HCT116 (cell line): ENCODE results near the gene HNRNPDL. TPM values are rescaled to one million over a fixed set of nuclear protein-coding genes. Genes with fewer than 3 reads are reported as not detected.
"Not testable (repeated sequence)": the region's sequence is repeated elsewhere in the genome, so short reads cannot be mapped to it uniquely, and the experiment has no call there.

Source experiments
- ATAC-seq: fragments of 200-7000 bp; cut with Tn5 transposase; 2 replicates; pipeline ENCODE4 v1.9.1; 2020; ENCODE audit warnings: mild to moderate bottlenecking, moderate library complexity
- BruUV-seq: library from RNA; stranded (reverse); fragments of 400-500 nt; replicated peaks from 2 replicates; lab custom pipeline; 2021; lab: Mats Ljungman, UMichigan
- CTCF ChIA-PET: fragments of 300-600 bp; sonication (Branson Sonifier 250); formaldehyde crosslinking; loops from one replicate; lab custom pipeline; 2021; ENCODE audit warnings: antibody characterized with exemption; lab: Charles Lee
- POLR2A ChIA-PET: fragments of 300-600, 350-600 bp; sonication (Branson Sonifier 250); formaldehyde crosslinking; loops from one replicate; lab custom pipeline; 2021; ENCODE audit warnings: antibody characterized with exemption; lab: Charles Lee
- RAD21 ChIA-PET, 2 experiments: fragments of 300-600 bp; sonication (Branson Sonifier 250); formaldehyde crosslinking; loops; one replicate each; lab custom pipeline; 2023; ENCODE audit warnings: low total read pairs in 2 of 2; ENCODE audit not compliant: uncharacterized antibody in 2 of 2, unreplicated experiment in 2 of 2, low non-redundant PET in 1 of 2; lab: Charles Lee
- DNase-seq: peaks from one replicate; pipeline ENCODE4 v3.0.0-alpha.2; 2010; ENCODE audit warnings: low read depth, low spot score
- H2AFZ ChIP-seq: fragments of 200-600 bp; shearing (Covaris generic), sonication (generic); 2 replicates; pipeline ENCODE4 v1.6.1; 2017; ENCODE audit warnings: low read depth, mixed run types, mixed read lengths, antibody characterized with exemption, low read length; ENCODE audit not compliant: poor library complexity, severe bottlenecking
- H3K27ac ChIP-seq: 2 replicates; pipeline ENCODE4 v1.5.1; 2012; ENCODE audit warnings: low read depth, low read length
- H3K27me3 ChIP-seq: fragments of 200-600 bp; sonication (generic); 2 replicates; pipeline ENCODE4 v1.6.1; 2016; ENCODE audit warnings: mixed run types, low read length, mixed read lengths; ENCODE audit not compliant: insufficient read depth
- H3K36me3 ChIP-seq, 2 experiments: fragments of 200-500 bp in 1 of 2; fragments of 200-600 bp in 1 of 2; sonication (Bioruptor generic) in 1 of 2; sonication (generic) in 1 of 2; 2 replicates each; pipeline versions ENCODE4 v1.5.1 to v1.6.1; 2014 to 2016; ENCODE audit warnings: low read length in 2 of 2, inconsistent platforms in 1 of 2, mixed read lengths in 1 of 2, mixed run types in 1 of 2; ENCODE audit not compliant: insufficient read depth in 2 of 2, control insufficient read depth in 1 of 2
- H3K4me1 ChIP-seq, 2 experiments: fragments of 200-600 bp in 1 of 2; sonication (generic) in 1 of 2; 2 replicates each; pipeline versions ENCODE4 v1.5.1 to v1.6.1; 2012 to 2017; ENCODE audit warnings: low read length in 2 of 2, inconsistent platforms in 1 of 2, mild to moderate bottlenecking in 1 of 2, mixed read lengths in 1 of 2, mixed run types in 1 of 2, moderate library complexity in 1 of 2; ENCODE audit not compliant: insufficient read depth in 2 of 2, control insufficient read depth in 1 of 2
- H3K4me2 ChIP-seq: fragments of 200-600 bp; sonication (generic); 2 replicates; pipeline ENCODE4 v1.6.1; 2017; ENCODE audit warnings: mixed run types, low read length, mixed read lengths
- H3K4me3 ChIP-seq, 2 experiments: fragments of 200-600 bp in 1 of 2; sonication (generic) in 1 of 2; replicated peaks in 1 of 2; 2 replicates each; pipeline ENCODE4 v1.5.1; 2011 to 2016; ENCODE audit warnings: low read length in 2 of 2, control low read depth in 1 of 2, low read depth in 1 of 2, mild to moderate bottlenecking in 1 of 2, mixed read lengths in 1 of 2, mixed run types in 1 of 2
- H3K79me2 ChIP-seq: fragments of 200-600 bp; sonication (generic); 2 replicates; pipeline ENCODE4 v1.6.1; 2017; ENCODE audit warnings: mild to moderate bottlenecking, mixed run types, low read length, moderate library complexity, mixed read lengths; ENCODE audit not compliant: insufficient read depth
- H3K9ac ChIP-seq: fragments of 200-600 bp; sonication (generic); 2 replicates; pipeline ENCODE4 v1.6.1; 2016; ENCODE audit warnings: low read length, mixed read lengths
- H3K9me2 ChIP-seq: fragments of 200-600 bp; sonication (generic), shearing (Covaris generic); 2 replicates; pipeline ENCODE4 v1.6.1; 2017; ENCODE audit warnings: mixed run types, mild to moderate bottlenecking, moderate library complexity; ENCODE audit not compliant: insufficient read depth
- H3K9me3 ChIP-seq, 2 experiments: fragments of 200-500 bp in 1 of 2; fragments of 200-600 bp in 1 of 2; sonication (Bioruptor generic) in 1 of 2; sonication (generic) in 1 of 2; 2 replicates each; pipeline ENCODE4 v1.6.1; 2014 to 2017; ENCODE audit warnings: low read length in 2 of 2, mixed read lengths in 2 of 2, inconsistent platforms in 1 of 2, low read depth in 1 of 2, mild to moderate bottlenecking in 1 of 2, mixed run types in 1 of 2, moderate library complexity in 1 of 2; ENCODE audit not compliant: control insufficient read depth in 1 of 2, insufficient read depth in 1 of 2
- H4K20me1 ChIP-seq: fragments of 200-600 bp; sonication (generic), shearing (Covaris generic); 2 replicates; pipeline ENCODE4 v1.6.1; 2017; ENCODE audit warnings: mixed run types, mild to moderate bottlenecking, moderate library complexity; ENCODE audit not compliant: insufficient read depth
- FOSL1 ChIP-seq: IDR thresholded peaks from 2 replicates; pipeline ENCODE4 v1.6.1; 2012; ENCODE audit warnings: low read depth
- JUND ChIP-seq: IDR thresholded peaks from 2 replicates; pipeline ENCODE4 v1.6.1; 2012
- SIN3A ChIP-seq: IDR thresholded peaks from 2 replicates; pipeline ENCODE4 v1.6.1; 2012; ENCODE audit warnings: low read depth
- SRF ChIP-seq: IDR thresholded peaks from 2 replicates; pipeline ENCODE4 v1.6.1; 2012; ENCODE audit warnings: low read depth
- TCF7L2 ChIP-seq: IDR thresholded peaks from 2 replicates; pipeline ENCODE4 v1.7.0; 2011; ENCODE audit warnings: borderline replicate concordance, inconsistent platforms; ENCODE audit not compliant: insufficient read depth, insufficient read length; ENCODE audit errors: extremely low read depth
- YY1 ChIP-seq: IDR thresholded peaks from 2 replicates; pipeline ENCODE4 v1.6.1; 2011; ENCODE audit warnings: low read length, low read depth, moderate library complexity, mild to moderate bottlenecking; ENCODE audit not compliant: insufficient replicate concordance; ENCODE audit errors: extremely low read depth
- ZNF274 ChIP-seq: fragments of 200-500 bp; sonication (Bioruptor generic); IDR thresholded peaks from 2 replicates; pipeline ENCODE4 v1.6.1; 2014; ENCODE audit warnings: mild to moderate bottlenecking, low read depth, low read length, inconsistent platforms
- intact Hi-C: fragments of 100-400 bp; cut with micrococcal nuclease; formaldehyde crosslinking; loops from 2 replicates; pipeline ENCODE4 v1.10.0; 2022
- total RNA-seq: library from RNA; stranded (reverse); gene quantifications from one replicate; pipeline ENCODE4 v1.2.1, GENCODE V29; 2021; ENCODE audit not compliant: unreplicated experiment
- TF ChIP-seq, protein P1 (sequence below): IDR thresholded peaks from 2 replicates; pipeline ENCODE4 v1.6.1; 2011; ENCODE audit warnings: mild to moderate bottlenecking, low read length, moderate library complexity; ENCODE audit not compliant: insufficient replicate concordance; ENCODE audit errors: extremely low read depth
- TF ChIP-seq, protein P2 (sequence below), 3 experiments: fragments of 200-600 bp in 1 of 3; sonication (generic) in 1 of 3; IDR thresholded peaks in 2 of 3; conservative IDR thresholded peaks in 1 of 3; 2 replicates each; pipeline ENCODE4 v1.5.1; 2012 to 2017; ENCODE audit warnings: low read depth in 2 of 3, low read length in 2 of 3, antibody characterized with exemption in 1 of 3, borderline replicate concordance in 1 of 3, control low read depth in 1 of 3, mild to moderate bottlenecking in 1 of 3, mixed read lengths in 1 of 3, mixed run types in 1 of 3, moderate library complexity in 1 of 3; ENCODE audit not compliant: insufficient read depth in 1 of 3

Gene HNRNPDL
- total RNA-seq, 1 experiment from 2014 or later = 206 TPM

DNA sequence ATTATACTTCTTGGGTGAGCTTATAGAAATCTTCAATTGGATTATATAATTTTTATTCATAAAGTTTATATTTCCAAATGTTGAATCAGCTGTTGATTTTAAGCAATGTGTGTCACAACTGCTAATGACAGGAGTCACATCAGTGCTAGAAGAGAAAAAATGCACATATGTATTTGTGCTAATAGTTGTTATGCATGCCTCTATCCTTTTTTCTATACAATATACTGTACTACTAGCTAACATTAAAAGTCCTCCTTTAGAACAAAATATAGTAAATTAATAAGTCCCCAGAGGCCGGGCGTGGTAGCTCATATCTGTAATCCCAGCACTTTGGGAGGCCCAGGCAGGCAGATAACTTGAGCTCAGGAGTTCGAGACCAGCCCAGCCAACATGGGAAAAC, 32.7 kb downstream of the HNRNPDL start:
- H3K9ac ChIP-seq = no peak overlapping the region
- no peak overlapping the region for H2AFZ ChIP-seq
- H3K79me2 ChIP-seq = no peaks in the 10 kb centered on the region
- H3K27ac ChIP-seq = no peak overlapping the region
- ChIA-PET RAD21 (no interaction called here), CTCF (no interaction called here)
- no peak for ATAC-seq
- no peaks in the 10 kb centered on the region for H3K9me3 ChIP-seq
- H3K4me2 ChIP-seq = no peak overlapping the region
- H3K27me3 ChIP-seq = no peaks in the 10 kb centered on the region
- intact Hi-C loops = no loop called here
- H3K4me1 ChIP-seq = peaks cover 0 to 7% of the 10 kb centered on the region in 2 experiments; a peak in 2 of 4 replicates
- TF ChIP-seq FOSL1 (no peak), TCF7L2 (no peak)
- TF ChIP-seq, all 23 proteins: peak for 0
- H4K20me1 ChIP-seq = no peaks in the 10 kb centered on the region
- POLR2A ChIA-PET = interaction anchor here (1.0 kb wide), 1 partner anchor 9 kb away, joined by 3 read pairs; no protein-coding TSS in a partner anchor
- no peaks in the 10 kb centered on the region for H3K9me2 ChIP-seq
- DNase-seq = no peak
- no peak overlapping the region for H3K4me3 ChIP-seq
- H3K36me3 ChIP-seq = no peaks in the 10 kb centered on the region
- no TSS peak for BruUV-seq

DNA sequence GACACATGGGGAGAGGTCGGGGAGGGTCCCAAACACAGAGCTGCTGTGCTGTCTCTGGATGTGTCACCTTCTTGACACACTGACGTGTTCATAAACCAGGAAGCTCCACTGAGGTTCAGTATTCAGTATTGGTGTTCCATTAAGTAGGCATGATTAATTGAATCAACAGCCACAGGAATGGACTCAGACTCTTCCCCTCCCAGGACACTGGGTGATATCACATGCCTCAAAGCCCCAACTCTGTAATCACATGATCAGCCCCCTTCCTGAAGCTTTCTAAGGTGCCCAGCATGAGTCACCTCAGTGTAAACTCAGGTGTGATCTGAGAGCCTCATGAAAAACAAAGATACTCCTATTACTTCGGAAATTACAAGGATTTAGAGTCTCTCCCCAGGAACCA, 35.4 kb downstream of the HNRNPDL start:
- no peaks in the 10 kb centered on the region for H3K79me2 ChIP-seq
- CTCF ChIA-PET = no interaction called here
- H4K20me1 ChIP-seq = no peaks in the 10 kb centered on the region
- DNase-seq = no peak
- no peak overlapping the region for H3K4me3 ChIP-seq
- RAD21 ChIA-PET = no interaction called here
- no peaks in the 10 kb centered on the region for H3K36me3 ChIP-seq
- H3K27ac ChIP-seq = no peak overlapping the region
- H2AFZ ChIP-seq = peak overlapping the region; percentile 10
- BruUV-seq = no TSS peak
- POLR2A ChIA-PET = no interaction called here
- no peak for TF ChIP-seq YY1
- TF ChIP-seq JUND = 0 out of 2 replicates have a peak, but pooled peaks have one; percentile 8
- no peak for TF ChIP-seq SIN3A
- no peak for TF ChIP-seq SRF
- TF ChIP-seq, protein P1, sequence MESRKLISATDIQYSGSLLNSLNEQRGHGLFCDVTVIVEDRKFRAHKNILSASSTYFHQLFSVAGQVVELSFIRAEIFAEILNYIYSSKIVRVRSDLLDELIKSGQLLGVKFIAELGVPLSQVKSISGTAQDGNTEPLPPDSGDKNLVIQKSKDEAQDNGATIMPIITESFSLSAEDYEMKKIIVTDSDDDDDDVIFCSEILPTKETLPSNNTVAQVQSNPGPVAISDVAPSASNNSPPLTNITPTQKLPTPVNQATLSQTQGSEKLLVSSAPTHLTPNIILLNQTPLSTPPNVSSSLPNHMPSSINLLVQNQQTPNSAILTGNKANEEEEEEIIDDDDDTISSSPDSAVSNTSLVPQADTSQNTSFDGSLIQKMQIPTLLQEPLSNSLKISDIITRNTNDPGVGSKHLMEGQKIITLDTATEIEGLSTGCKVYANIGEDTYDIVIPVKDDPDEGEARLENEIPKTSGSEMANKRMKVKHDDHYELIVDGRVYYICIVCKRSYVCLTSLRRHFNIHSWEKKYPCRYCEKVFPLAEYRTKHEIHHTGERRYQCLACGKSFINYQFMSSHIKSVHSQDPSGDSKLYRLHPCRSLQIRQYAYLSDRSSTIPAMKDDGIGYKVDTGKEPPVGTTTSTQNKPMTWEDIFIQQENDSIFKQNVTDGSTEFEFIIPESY = no peak
- TF ChIP-seq ZNF274 = no peak
- TF ChIP-seq, protein P2, sequence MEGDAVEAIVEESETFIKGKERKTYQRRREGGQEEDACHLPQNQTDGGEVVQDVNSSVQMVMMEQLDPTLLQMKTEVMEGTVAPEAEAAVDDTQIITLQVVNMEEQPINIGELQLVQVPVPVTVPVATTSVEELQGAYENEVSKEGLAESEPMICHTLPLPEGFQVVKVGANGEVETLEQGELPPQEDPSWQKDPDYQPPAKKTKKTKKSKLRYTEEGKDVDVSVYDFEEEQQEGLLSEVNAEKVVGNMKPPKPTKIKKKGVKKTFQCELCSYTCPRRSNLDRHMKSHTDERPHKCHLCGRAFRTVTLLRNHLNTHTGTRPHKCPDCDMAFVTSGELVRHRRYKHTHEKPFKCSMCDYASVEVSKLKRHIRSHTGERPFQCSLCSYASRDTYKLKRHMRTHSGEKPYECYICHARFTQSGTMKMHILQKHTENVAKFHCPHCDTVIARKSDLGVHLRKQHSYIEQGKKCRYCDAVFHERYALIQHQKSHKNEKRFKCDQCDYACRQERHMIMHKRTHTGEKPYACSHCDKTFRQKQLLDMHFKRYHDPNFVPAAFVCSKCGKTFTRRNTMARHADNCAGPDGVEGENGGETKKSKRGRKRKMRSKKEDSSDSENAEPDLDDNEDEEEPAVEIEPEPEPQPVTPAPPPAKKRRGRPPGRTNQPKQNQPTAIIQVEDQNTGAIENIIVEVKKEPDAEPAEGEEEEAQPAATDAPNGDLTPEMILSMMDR (IDR thresholded peaks at IDR 0.05 in 2 of 3, conservative IDR thresholded peaks at IDR 0.05 in 1 of 3; ENCODE audit: borderline replicate concordance in 1 of 3, insufficient read depth in 1 of 3, low read depth in 2 of 3, low read length in 2 of 3) = no peak
- intact Hi-C loops = no loop called here
- H3K9me3 ChIP-seq = no peaks in the 10 kb centered on the region
- H3K4me1 ChIP-seq = peaks cover 0 to 7% of the 10 kb centered on the region in 2 experiments; a peak in 2 of 4 replicates
- H3K9ac ChIP-seq = no peak overlapping the region
- ATAC-seq = peak; percentile 67
- no peaks in the 10 kb centered on the region for H3K9me2 ChIP-seq
- no peaks in the 10 kb centered on the region for H3K27me3 ChIP-seq
- H3K4me2 ChIP-seq = no peak overlapping the region; the same call in 1 of the 2 replicates

DNA sequence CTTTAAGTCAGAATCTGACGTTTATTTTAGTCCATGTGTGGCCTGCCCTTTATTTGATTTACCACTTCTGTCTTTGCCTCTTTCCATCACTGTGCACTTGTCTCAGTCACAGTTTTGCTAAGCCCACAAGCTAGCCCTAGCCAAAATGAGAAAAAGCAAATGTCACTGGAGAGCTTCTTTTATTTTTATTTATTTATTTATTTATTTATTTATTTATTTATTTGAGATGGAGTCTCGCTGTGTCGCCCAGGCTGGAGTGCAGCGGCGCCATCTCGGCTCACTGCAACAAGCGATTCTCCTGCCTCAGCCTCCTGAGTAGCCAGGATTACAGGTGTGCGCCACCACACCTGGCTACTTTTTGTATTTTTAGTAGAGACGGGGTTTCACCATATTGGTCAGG, 40.2 kb downstream of the HNRNPDL start:
- RAD21 ChIA-PET, ATAC-seq, H3K9ac ChIP-seq, H3K9me3 ChIP-seq, CTCF ChIA-PET, H3K4me2 ChIP-seq, H3K27ac ChIP-seq, H2AFZ ChIP-seq, intact Hi-C loops, H3K4me3 ChIP-seq, H3K79me2 ChIP-seq, H3K27me3 ChIP-seq, H3K36me3 ChIP-seq, POLR2A ChIA-PET, DNase-seq, H3K9me2 ChIP-seq, H3K4me1 ChIP-seq, H4K20me1 ChIP-seq, BruUV-seq: not testable (repeated sequence)
